ENCODE results near the gene FSTL4.

The FSTL4 gene

DNA sequence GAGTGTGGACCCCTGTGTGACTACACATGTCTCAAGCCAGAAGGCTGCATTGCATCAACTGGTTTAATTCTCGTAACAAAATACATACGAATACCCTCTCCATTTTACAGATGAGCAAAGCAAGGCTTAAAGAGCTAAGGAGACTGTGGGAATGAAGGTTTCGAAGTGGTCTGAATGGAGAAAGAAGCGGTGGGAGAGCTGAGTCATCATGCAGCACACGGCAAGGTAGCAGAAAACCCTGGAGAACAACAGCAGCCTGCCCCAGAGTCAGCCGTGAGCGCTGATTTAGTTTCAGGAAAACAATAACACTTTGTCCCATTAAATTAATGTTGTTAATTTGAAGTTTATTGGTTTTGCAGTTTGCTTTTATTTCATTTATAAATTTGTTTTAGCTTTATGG lies 336.7 kb downstream of the FSTL4 start:
- H3K4me1 Mint-ChIP-seq: no peaks in the 10 kb centered on the region
- H3K27ac Mint-ChIP-seq: no peak overlapping the region
- no peaks in the 10 kb centered on the region for H3K27me3 Mint-ChIP-seq
- no peak for ATAC-seq (ENCODE audit: low read depth)
- no peak overlapping the region for H3K4me3 Mint-ChIP-seq
- DNase-seq (ENCODE audit: low spot score in 2 of 2): no peak
- H3K9me3 Mint-ChIP-seq: no peaks in the 10 kb centered on the region
- H3K36me3 Mint-ChIP-seq: no peaks in the 10 kb centered on the region

DNA sequence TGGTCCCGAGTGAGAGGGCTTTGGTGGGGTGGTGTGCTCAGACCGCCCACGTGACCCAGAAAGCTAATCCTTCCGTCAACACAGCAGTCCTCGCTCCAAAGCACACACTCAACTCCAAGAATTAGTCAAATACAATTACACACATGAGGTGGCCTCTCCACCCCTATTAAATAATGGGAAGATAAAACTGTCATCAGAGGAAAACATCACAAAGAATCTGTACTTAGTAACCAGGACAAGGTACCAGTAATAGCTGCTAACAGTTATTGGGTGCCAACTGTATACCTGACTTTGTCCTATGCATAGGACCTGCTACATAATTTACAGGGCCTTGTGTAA lies 337.8 kb downstream of the FSTL4 start:
- ATAC-seq (ENCODE audit: low read depth): no peak
- no peak for DNase-seq (ENCODE audit: low spot score in 2 of 2)
- Mint-ChIP-seq H3K4me3 (no peak overlapping the region), H3K36me3 (no peaks in the 10 kb centered on the region), H3K9me3 (no peaks in the 10 kb centered on the region), H3K27ac (no peak overlapping the region), H3K4me1 (no peaks in the 10 kb centered on the region), H3K27me3 (peaks cover 4% of the 10 kb centered on the region)

DNA sequence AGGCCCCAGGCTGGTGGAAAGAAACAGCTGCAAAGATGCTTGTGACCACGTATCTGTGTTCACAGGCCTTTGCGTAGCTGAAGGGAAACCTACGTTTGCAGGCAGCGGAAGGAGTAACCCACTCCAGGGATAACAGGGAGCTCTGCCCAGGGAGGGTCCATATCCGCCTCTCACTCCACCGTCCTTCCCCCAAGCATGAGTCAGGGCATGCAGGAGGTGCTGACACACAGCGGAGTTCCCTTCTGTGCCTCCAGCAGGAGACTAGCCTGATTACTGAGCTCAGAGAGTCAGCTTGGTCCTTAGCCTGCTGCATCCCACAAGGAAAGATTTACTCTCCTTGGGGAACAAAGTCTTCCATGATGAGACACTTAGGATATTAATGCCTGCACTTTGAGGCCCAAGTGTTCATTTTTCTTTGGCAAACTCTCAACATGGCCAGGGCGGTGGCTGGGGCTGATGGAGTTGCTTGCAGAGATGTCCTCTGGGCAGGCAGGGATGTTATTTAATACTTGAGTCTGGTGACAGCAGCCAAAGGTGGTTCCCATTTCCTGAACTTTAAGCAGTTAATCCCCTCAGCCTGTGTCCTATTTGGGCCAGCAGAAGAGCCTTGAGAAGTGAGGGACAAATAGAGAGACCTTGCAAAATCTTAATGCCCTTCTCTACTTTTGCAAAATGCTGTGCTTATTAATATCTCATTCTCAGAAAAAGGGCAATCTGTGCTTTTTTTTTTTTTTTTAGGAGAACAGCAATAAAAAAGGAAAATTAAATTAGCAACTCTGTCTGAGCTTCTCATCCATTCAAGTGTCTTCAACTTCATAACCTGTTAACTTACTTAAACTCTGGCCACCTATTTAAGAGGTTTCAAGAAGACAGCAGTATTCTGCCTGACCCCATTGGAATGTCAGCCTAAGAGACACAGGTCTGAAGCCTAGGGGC lies 338.4 kb downstream of the FSTL4 start:
- Mint-ChIP-seq H3K4me1 (no peaks in the 10 kb centered on the region), H3K36me3 (no peaks in the 10 kb centered on the region), H3K27me3 (peaks cover 4% of the 10 kb centered on the region), H3K9me3 (no peaks in the 10 kb centered on the region), H3K4me3 (no peak overlapping the region), H3K27ac (no peak overlapping the region)
- ATAC-seq (ENCODE audit: low read depth): no peak
- no peak for DNase-seq (ENCODE audit: low spot score in 2 of 2)

DNA sequence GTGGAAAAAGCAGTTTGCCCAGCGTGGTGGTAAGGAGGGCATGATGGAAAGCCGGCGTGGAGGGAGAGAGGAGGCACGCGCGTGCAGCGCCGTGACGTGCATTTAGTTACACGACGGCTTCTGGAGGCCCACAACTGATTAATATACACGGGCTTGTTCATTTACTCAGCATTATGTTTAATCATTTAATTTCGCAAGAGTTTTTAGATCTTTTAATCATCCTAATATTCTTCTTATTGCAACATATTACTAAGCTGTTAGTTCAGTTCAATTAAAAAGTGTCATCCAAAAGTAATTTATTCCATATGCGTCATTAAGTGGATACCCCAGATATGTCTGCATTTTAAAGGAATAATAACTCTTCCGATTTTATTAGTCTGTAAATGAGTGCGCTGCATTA lies 340.0 kb downstream of the FSTL4 start:
- Mint-ChIP-seq H3K4me1 (no peaks in the 10 kb centered on the region), H3K27ac (no peak overlapping the region), H3K27me3 (peaks cover 4% of the 10 kb centered on the region), H3K9me3 (no peaks in the 10 kb centered on the region), H3K36me3 (no peaks in the 10 kb centered on the region), H3K4me3 (no peak overlapping the region)
- ATAC-seq (ENCODE audit: low read depth) (no peak), DNase-seq (ENCODE audit: low spot score in 2 of 2) (no peak)

DNA sequence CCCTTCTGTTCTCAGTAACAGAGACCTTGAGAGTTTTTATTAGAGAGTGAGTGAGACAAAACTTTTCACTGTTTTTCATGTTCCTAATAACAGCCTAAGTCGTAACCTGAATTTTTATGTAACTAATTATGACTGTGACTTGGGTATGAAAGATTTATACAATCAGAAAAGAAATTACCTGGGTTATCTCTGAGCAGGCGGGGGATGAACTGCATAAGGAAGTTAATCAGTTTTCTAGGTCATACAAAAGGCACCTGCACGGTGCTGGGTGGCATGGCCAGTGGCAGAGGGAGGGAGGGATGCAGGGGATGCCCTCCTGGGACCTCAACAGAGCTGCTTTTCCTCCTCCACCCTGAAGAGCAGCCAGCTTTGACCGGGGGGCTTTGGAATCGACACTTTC lies 340.7 kb downstream of the FSTL4 start:
- no peak for DNase-seq (ENCODE audit: low spot score in 2 of 2)
- Mint-ChIP-seq H3K4me1 (no peaks in the 10 kb centered on the region), H3K27me3 (peaks cover 6% of the 10 kb centered on the region)

DNA sequence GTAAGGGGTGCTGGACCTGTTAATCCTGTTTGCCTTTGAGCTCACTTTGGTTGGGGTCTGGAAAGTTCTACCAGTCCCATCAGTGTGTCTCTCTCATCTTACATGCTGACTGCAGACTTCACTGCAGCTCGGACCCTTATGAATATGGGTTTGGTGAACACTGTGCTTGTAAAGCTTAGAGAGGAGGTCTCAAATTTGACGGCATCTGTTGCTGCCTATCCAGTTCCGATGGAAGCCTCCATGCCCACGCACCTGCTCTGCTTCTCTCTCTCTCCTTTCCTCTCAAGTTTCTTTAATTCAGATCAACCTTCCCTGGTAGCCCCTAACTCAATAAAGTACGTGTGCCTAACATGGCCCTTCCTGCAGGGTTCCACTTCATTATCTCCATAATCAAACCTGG lies 342.6 kb downstream of the FSTL4 start:
- DNase-seq (ENCODE audit: low spot score in 2 of 2): no peak
- H3K4me1 Mint-ChIP-seq: no peaks in the 10 kb centered on the region

More for the DNA sequence above, 340.7 kb downstream of the FSTL4 start:
- Mint-ChIP-seq H3K4me3 (no peak overlapping the region), H3K9me3 (no peaks in the 10 kb centered on the region), H3K36me3 (no peaks in the 10 kb centered on the region), H3K27ac (no peak overlapping the region)
- no peak for ATAC-seq (ENCODE audit: low read depth)

DNA sequence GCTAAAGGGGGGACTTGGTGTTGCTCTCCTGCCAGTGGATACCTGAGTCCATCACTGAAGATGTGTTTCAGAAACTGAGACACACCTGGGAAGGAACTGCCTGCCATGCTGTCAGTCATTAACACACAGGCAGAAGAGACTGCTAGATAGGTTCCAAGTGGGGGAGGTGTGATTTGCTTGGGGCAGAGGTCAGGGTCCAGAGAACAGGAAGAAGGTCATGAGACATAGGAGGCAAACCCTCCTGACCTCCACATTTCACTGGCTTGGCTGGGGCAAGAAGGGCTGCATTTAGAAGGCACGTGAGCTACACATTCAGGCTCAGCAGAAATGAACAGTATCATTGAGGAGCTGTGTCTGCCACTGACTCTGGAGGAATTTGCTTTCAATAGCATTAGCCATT lies 344.7 kb downstream of the FSTL4 start:
- DNase-seq (ENCODE audit: low spot score in 2 of 2): no peak
- H3K4me1 Mint-ChIP-seq: no peaks in the 10 kb centered on the region
- no peak overlapping the region for H3K27ac Mint-ChIP-seq
- no peak for ATAC-seq (ENCODE audit: low read depth)
- no peaks in the 10 kb centered on the region for H3K36me3 Mint-ChIP-seq
- H3K9me3 Mint-ChIP-seq: no peaks in the 10 kb centered on the region
- no peak overlapping the region for H3K4me3 Mint-ChIP-seq
- H3K27me3 Mint-ChIP-seq: peaks cover 13% of the 10 kb centered on the region

More for the DNA sequence above, 342.6 kb downstream of the FSTL4 start:
- no peak overlapping the region for H3K4me3 Mint-ChIP-seq
- no peak overlapping the region for H3K27ac Mint-ChIP-seq
- ATAC-seq (ENCODE audit: low read depth): no peak
- peaks cover 6% of the 10 kb centered on the region for H3K27me3 Mint-ChIP-seq
- H3K36me3 Mint-ChIP-seq: no peaks in the 10 kb centered on the region
- no peaks in the 10 kb centered on the region for H3K9me3 Mint-ChIP-seq

DNA sequence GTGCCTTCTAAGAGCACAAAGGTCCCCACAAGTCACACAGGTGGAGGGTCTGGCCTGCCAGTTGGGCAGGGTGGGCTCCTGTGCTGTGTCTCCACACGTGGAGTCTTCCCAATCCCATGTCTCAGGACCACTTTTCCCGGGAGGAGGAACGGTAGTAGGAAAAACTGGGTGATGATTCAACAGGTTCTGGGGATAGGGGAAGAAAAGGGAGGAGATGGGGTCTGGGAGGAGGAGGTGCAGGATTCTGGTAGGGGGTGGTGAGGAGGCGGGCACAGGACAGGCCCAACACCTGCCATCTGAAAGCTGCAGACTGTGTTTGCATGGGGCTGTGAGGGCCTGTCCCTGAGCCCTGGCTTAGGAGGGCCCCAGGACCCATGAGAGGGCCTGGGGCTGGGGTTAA lies 345.4 kb downstream of the FSTL4 start:
- Mint-ChIP-seq H3K27ac (no peak overlapping the region), H3K9me3 (no peaks in the 10 kb centered on the region)

DNA sequence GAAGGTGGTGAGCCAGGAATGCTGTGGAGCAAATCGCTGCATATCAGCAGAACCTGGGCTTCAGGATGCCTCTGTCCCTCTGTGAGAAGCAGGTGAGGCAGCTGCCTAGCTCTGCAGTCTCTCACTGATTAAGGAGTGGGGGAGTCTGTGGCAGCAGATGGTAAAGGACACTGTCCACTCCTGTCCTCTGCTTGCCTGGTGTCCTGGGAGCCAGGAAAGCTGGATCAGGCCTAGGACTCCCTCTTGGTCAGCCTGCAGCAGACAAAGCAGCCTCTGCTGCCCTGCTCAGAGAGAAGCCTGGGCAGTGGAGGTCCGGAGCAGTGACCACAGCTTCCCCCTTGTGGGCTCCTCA lies 345.8 kb downstream of the FSTL4 start:
- Mint-ChIP-seq H3K4me1 (no peaks in the 10 kb centered on the region), H3K27me3 (peaks cover 14% of the 10 kb centered on the region), H3K27ac (no peak overlapping the region), H3K36me3 (no peaks in the 10 kb centered on the region), H3K4me3 (no peak overlapping the region), H3K9me3 (no peaks in the 10 kb centered on the region)
- ATAC-seq (ENCODE audit: low read depth) (no peak), DNase-seq (ENCODE audit: low spot score in 2 of 2) (no peak)

More for the DNA sequence above, 345.4 kb downstream of the FSTL4 start:
- Mint-ChIP-seq H3K4me1 (no peaks in the 10 kb centered on the region), H3K4me3 (no peak overlapping the region), H3K36me3 (no peaks in the 10 kb centered on the region), H3K27me3 (peaks cover 14% of the 10 kb centered on the region)
- ATAC-seq (ENCODE audit: low read depth): no peak
- no peak for DNase-seq (ENCODE audit: low spot score in 2 of 2)

DNA sequence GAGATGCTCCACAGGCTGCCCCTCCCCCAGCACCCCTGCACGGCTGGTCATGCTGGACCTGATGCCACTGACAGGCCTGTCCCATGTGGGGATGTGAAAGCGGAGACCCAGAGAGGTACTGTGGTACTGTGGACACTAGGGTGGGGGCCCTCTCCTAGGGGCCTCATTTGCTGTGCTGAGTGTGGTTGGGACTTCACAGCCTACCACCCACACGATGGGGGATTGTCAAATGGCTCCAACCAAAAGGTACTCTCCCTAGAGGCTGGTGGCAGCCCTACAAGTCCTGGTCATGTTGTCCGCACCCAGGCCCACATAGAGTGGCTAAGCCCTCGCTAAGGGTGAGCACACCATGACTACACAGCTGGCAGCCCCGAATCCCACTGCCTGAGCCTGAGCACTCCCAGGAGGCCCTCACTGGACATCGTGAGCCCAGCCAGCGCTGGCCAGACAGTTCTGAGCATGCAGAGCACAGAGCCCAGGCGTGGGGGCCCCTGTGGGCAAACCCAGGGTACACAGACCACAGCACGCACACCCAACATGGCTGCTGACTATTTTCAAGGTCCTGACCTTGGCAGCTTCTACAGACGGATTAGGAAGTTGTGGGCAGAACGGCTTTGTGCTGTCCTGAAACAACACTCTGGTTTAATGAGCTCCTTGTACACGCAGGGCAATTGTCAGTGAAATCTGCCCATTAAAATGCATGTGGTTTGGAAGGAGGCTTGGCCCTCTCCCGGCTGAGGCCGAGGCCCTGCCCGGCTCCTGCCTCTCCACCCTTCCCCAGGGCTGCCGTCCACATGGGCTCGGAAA lies 346.4 kb downstream of the FSTL4 start:
- no peaks in the 10 kb centered on the region for H3K36me3 Mint-ChIP-seq
- H3K4me1 Mint-ChIP-seq: no peaks in the 10 kb centered on the region
- peaks cover 14% of the 10 kb centered on the region for H3K27me3 Mint-ChIP-seq
- H3K4me3 Mint-ChIP-seq: no peak overlapping the region
- ATAC-seq (ENCODE audit: low read depth) (no peak), DNase-seq (ENCODE audit: low spot score in 2 of 2) (no peak)
- H3K27ac Mint-ChIP-seq: no peak overlapping the region
- no peaks in the 10 kb centered on the region for H3K9me3 Mint-ChIP-seq

DNA sequence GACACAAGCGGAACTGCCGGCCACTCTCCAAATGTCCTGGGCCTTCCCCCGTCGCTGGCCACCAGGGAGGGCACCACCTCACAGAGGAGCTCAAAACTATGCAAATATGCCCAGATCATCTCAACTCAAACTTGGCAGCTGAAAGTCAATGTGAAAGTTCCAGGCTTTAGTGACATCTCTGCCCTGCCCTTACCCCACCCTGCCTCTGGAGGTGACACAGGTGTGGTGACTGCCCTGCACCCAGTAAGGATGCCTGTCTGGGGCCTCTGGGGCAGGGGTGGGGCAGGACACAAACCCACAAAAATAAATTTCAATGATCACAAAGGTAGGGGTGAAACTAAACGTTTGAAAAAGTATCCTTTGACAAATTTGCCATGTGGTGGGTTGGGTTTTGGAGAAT lies 347.1 kb downstream of the FSTL4 start:
- H3K27ac Mint-ChIP-seq: no peak overlapping the region
- no peaks in the 10 kb centered on the region for H3K9me3 Mint-ChIP-seq
- H3K27me3 Mint-ChIP-seq: peaks cover 14% of the 10 kb centered on the region
- ATAC-seq (ENCODE audit: low read depth) (no peak), DNase-seq (ENCODE audit: low spot score in 2 of 2) (no peak)
- no peak overlapping the region for H3K4me3 Mint-ChIP-seq
- no peaks in the 10 kb centered on the region for H3K36me3 Mint-ChIP-seq
- no peaks in the 10 kb centered on the region for H3K4me1 Mint-ChIP-seq

DNA sequence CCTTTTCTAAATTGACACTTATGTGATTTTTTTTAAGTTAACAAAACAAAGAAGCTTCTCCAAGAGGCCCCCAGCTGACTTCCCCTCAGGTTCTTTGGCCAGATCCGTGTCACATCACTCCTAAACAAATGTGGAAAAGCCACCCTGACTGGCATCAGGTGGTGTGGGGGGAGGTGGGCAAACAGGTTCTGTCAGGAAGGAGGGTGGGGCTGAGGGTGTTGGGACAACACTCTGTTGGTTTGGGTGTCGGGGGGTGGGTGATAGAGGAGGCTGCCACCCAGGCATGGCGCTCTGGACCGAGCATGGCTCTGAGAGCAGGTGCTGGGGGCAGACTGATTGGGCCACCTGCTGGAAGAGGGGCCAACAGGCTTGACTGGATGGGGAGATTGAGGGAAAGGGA lies 349.7 kb downstream of the FSTL4 start:
- Mint-ChIP-seq H3K9me3 (no peaks in the 10 kb centered on the region), H3K27me3 (peaks cover 12% of the 10 kb centered on the region)

DNA sequence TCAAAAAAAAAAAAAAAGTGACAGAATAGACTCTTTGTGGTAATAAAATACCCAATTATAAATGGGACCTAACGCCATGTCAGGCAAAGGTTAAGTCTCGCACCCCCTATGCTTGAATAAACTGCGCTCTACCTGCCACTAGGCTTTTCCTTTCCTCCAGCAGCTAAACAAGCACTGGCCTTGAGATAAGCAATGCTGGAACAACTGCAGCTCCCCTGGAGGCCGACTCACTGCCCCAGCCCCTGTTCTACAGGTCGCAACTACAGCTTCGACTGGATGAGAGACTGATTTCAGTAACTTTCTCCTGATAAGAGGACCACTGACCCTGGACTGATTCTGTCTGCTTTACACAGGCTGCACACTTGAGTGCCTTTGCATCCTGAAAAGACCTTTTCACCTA lies 350.3 kb downstream of the FSTL4 start:
- no peak overlapping the region for H3K4me3 Mint-ChIP-seq

More for the DNA sequence above, 349.7 kb downstream of the FSTL4 start:
- ATAC-seq (ENCODE audit: low read depth): no peak
- no peak overlapping the region for H3K4me3 Mint-ChIP-seq
- peaks cover 2% of the 10 kb centered on the region for H3K4me1 Mint-ChIP-seq
- DNase-seq (ENCODE audit: low spot score in 2 of 2): no peak
- H3K36me3 Mint-ChIP-seq: no peaks in the 10 kb centered on the region
- H3K27ac Mint-ChIP-seq: no peak overlapping the region

DNA sequence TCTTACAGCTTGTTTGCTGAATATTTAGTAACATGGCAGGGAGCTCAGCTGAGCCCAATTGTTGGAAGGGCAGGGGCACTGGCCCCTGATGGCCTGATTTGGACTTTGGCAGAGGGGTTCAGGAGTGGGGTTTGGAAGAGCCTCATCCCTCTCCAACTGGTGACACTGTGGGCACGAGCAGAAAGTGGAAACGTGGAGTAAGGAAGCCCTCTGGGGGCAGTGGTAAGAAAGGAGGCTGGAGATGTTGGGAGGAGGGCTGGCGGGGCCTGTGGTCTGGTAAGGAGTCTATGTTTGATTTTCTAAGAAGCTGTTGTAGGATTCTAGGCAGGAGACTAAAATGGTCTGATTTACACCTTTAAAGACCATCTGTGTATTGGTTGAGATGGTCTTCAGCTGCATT lies 351.6 kb downstream of the FSTL4 start:
- Mint-ChIP-seq H3K9me3 (no peaks in the 10 kb centered on the region), H3K36me3 (no peaks in the 10 kb centered on the region)

More for the DNA sequence above, 350.3 kb downstream of the FSTL4 start:
- Mint-ChIP-seq H3K27ac (no peak overlapping the region), H3K36me3 (no peaks in the 10 kb centered on the region), H3K27me3 (peaks cover 12% of the 10 kb centered on the region), H3K9me3 (no peaks in the 10 kb centered on the region), H3K4me1 (peaks cover 2% of the 10 kb centered on the region)
- DNase-seq (ENCODE audit: low spot score in 2 of 2) (no peak), ATAC-seq (ENCODE audit: low read depth) (no peak)

More for the DNA sequence above, 351.6 kb downstream of the FSTL4 start:
- ATAC-seq (ENCODE audit: low read depth) (no peak), DNase-seq (ENCODE audit: low spot score in 2 of 2) (no peak)
- H3K27me3 Mint-ChIP-seq: peaks cover 10% of the 10 kb centered on the region
- H3K4me1 Mint-ChIP-seq: peaks cover 2% of the 10 kb centered on the region
- H3K4me3 Mint-ChIP-seq: no peak overlapping the region
- H3K27ac Mint-ChIP-seq: no peak overlapping the region
